K562 (cell line): Measurements from ENCODE around the gene ANKRD12. TPM values are rescaled to one million over a fixed set of nuclear protein-coding genes. Genes with fewer than 3 reads are reported as not detected.
A peak's percentile ranks its signal among the peaks of the same experiment; 100 is the strongest.

Experiments
- ATAC-seq: fragments of 200-7000 bp; cut with Tn5 transposase; 3 replicates; pipeline ENCODE4 v1.9.1; 2020; ENCODE audit warnings: moderate library complexity
- BruUV-seq: library from RNA; stranded (reverse); fragments of 400-500 nt; replicated peaks from 2 replicates; lab custom pipeline; 2021; lab: Mats Ljungman, UMichigan
- CTCF ChIA-PET: fragments of 300-600 bp; formaldehyde crosslinking; extraction: SDS; loops from one replicate; lab custom pipeline; 2021; ENCODE audit warnings: low intra/inter-chr PET ratio; lab: Yijun Ruan, JAX
- POLR2A ChIA-PET: fragments of 300-600, 350-650 bp; sonication (Branson Sonifier 250); formaldehyde crosslinking; extraction: SDS; loops from one replicate; lab custom pipeline; 2021; ENCODE audit warnings: antibody characterized with exemption, inconsistent platforms; lab: Yijun Ruan, JAX
- DNase-seq, 4 experiments: peaks; one replicate each; pipeline versions ENCODE4 v3.0.0 to v3.0.0-alpha.2; 2011 to 2018; ENCODE audit warnings: low spot score in 3 of 4, mixed read lengths in 3 of 4; ENCODE audit errors: extremely low read depth in 1 of 4
- FAIRE-seq: peaks from 2 replicates; lab custom pipeline; 2011; peaks lifted over from hg19 to GRCh38; lab: Jason Lieb, UNC
- H2AFZ ChIP-seq: 2 replicates; pipeline ENCODE4 v1.6.0; 2011; ENCODE audit warnings: low read depth, low read length, control low read depth, inconsistent platforms
- H3K27ac ChIP-seq: fragments of 200-600 bp; 3 replicates; pipeline ENCODE4 v1.8.0; 2011; ENCODE audit warnings: low read depth, mild to moderate bottlenecking, control low read depth, inconsistent platforms, low read length, moderate library complexity, mixed read lengths; ENCODE audit errors: extremely low read depth
- H3K27me3 ChIP-seq, 2 experiments: fragments of 300-600 bp in 1 of 2; 2 replicates in 1 of 2; 3 replicates in 1 of 2; pipeline versions ENCODE4 v1.6.0 to v1.8.0; 2011; ENCODE audit warnings: inconsistent platforms in 2 of 2, low read length in 2 of 2, mild to moderate bottlenecking in 1 of 2, mixed read lengths in 1 of 2, moderate library complexity in 1 of 2; ENCODE audit not compliant: control insufficient read depth in 2 of 2, insufficient read depth in 2 of 2
- H3K36me3 ChIP-seq: fragments of 300-600 bp; 3 replicates; pipeline ENCODE4 v1.8.0; 2011; ENCODE audit warnings: mild to moderate bottlenecking, low read length, inconsistent platforms; ENCODE audit not compliant: control insufficient read depth, insufficient read depth
- H3K4me1 ChIP-seq, 2 experiments: fragments of 200-600 bp in 1 of 2; replicated peaks in 1 of 2; 2 replicates in 1 of 2; 3 replicates in 1 of 2; pipeline versions ENCODE4 v1.5.1 to v1.8.0; 2011; ENCODE audit warnings: inconsistent platforms in 2 of 2, low read length in 2 of 2, mild to moderate bottlenecking in 1 of 2, mixed read lengths in 1 of 2, moderate library complexity in 1 of 2; ENCODE audit not compliant: control insufficient read depth in 2 of 2, insufficient read depth in 2 of 2
- H3K4me2 ChIP-seq: 2 replicates; pipeline ENCODE4 v1.6.1; 2011; ENCODE audit warnings: low read length, control low read depth, inconsistent platforms, mixed read lengths; ENCODE audit not compliant: insufficient read depth
- H3K4me3 ChIP-seq: fragments of 200-600 bp; sonication (generic), shearing (Covaris generic); 2 replicates; pipeline ENCODE4 v1.5.1; 2016; ENCODE audit warnings: control low read depth, inconsistent platforms
- H3K79me2 ChIP-seq: fragments of 200-600 bp; 3 replicates; pipeline ENCODE4 v1.8.0; 2011; ENCODE audit warnings: low read length, inconsistent platforms; ENCODE audit not compliant: control insufficient read depth, insufficient read depth
- H3K9ac ChIP-seq, 2 experiments: 2 replicates each; pipeline versions ENCODE4 v1.6.0 to v1.6.1; 2011; ENCODE audit warnings: low read depth in 2 of 2, low read length in 2 of 2, control low read depth in 1 of 2, inconsistent platforms in 1 of 2, mild to moderate bottlenecking in 1 of 2, mixed read lengths in 1 of 2; ENCODE audit not compliant: insufficient read depth in 1 of 2
- H3K9me1 ChIP-seq: one replicate; pipeline ENCODE4 v1.6.0; 2011; ENCODE audit warnings: inconsistent platforms, mild to moderate bottlenecking, low read length, moderate library complexity; ENCODE audit not compliant: control insufficient read depth, insufficient read depth
- H3K9me3 ChIP-seq: replicated peaks from 2 replicates; pipeline ENCODE4 v1.5.1; 2011; ENCODE audit warnings: low read depth, low read length, inconsistent platforms; ENCODE audit not compliant: control insufficient read depth, insufficient read depth
- H4K20me1 ChIP-seq: replicated peaks from 2 replicates; pipeline ENCODE4 v1.6.1; 2011; ENCODE audit warnings: low read length, inconsistent platforms, mixed read lengths; ENCODE audit not compliant: control insufficient read depth, insufficient read depth
- ADNP ChIP-seq: fragments of 200-800 bp; sonication (Bioruptor generic); IDR thresholded peaks from 2 replicates; pipeline ENCODE4 v1.6.1; 2016; ENCODE audit warnings: missing genetic modification characterization, missing compliant biosample characterization
- CHD1 ChIP-seq: fragments of 200-600 bp; sonication (generic); IDR thresholded peaks from one replicate; pipeline ENCODE4 v1.6.1; 2012; ENCODE audit warnings: mild to moderate bottlenecking, moderate library complexity, low read length, inconsistent platforms
- CXXC5 ChIP-seq: fragments of 250-450 bp; sonication (Bioruptor Pico); IDR thresholded peaks from 2 replicates; pipeline ENCODE4 v1.8.0; 2022; ENCODE audit warnings: inconsistent platforms, mild to moderate bottlenecking, moderate library complexity
- E2F4 ChIP-seq: sonication (generic); formaldehyde crosslinking; IDR thresholded peaks from 2 replicates; pipeline ENCODE4 v1.8.0; 2022; ENCODE audit warnings: mild to moderate bottlenecking, low read depth, missing genetic modification reagents
- HDAC8 ChIP-seq: fragments of 450-650 bp; IDR thresholded peaks from 2 replicates; pipeline ENCODE4 v1.6.1; 2016; ENCODE audit warnings: mild to moderate bottlenecking, missing genetic modification characterization, moderate library complexity, missing compliant biosample characterization
- MCM2 ChIP-seq: fragments of 450-650 bp; IDR thresholded peaks from 2 replicates; pipeline ENCODE4 v1.6.1; 2017; ENCODE audit warnings: low read depth, mild to moderate bottlenecking
- RFX5 ChIP-seq: IDR thresholded peaks from 2 replicates; pipeline ENCODE4 v1.6.1; 2011; ENCODE audit warnings: low read depth, mild to moderate bottlenecking, improper control_type of control experiment, low read length
- SIX5 ChIP-seq, 2 experiments: IDR thresholded peaks; 2 replicates each; pipeline ENCODE4 v1.6.1; 2011; ENCODE audit warnings: low read length in 2 of 2, borderline replicate concordance in 1 of 2, low read depth in 1 of 2, mild to moderate bottlenecking in 1 of 2, moderate library complexity in 1 of 2; ENCODE audit not compliant: insufficient read depth in 1 of 2
- SUPT5H ChIP-seq: fragments of 450-650 bp; IDR thresholded peaks from 2 replicates; pipeline ENCODE4 v1.6.1; 2016
- TCF3 ChIP-seq: sonication (generic); formaldehyde crosslinking; IDR thresholded peaks from 2 replicates; pipeline ENCODE4 v1.4.0; 2020; ENCODE audit warnings: mild to moderate bottlenecking, missing genetic modification reagents
- ZNF197 ChIP-seq: fragments of 200-800 bp; sonication (Bioruptor generic); IDR thresholded peaks from 2 replicates; pipeline ENCODE4 v1.6.1; 2016; ENCODE audit warnings: low read depth, missing genetic modification characterization, missing compliant biosample characterization
- ZNF3 ChIP-seq: fragments of 250-450 bp; sonication (Bioruptor Pico); IDR thresholded peaks from 2 replicates; pipeline ENCODE4 v1.5.0; 2021; ENCODE audit warnings: mild to moderate bottlenecking, moderate library complexity
- ZNF699 ChIP-seq: fragments of 250-450 bp; sonication (Bioruptor Pico); IDR thresholded peaks from 2 replicates; pipeline ENCODE4 v1.8.0; 2021; ENCODE audit warnings: mild to moderate bottlenecking, moderate library complexity; ENCODE audit not compliant: insufficient replicate concordance
- WGBS: fragments of 100-300 bp; shearing (Covaris generic); methylation state at CpG from one replicate; pipeline ENCODE4 v1.1.6; 2016; ENCODE audit warnings: low coverage, mixed read lengths; ENCODE audit not compliant: insufficient coverage; ENCODE audit errors: missing lambda C conversion rate; 5-methylcytosine and 5-hydroxymethylcytosine counted together
- in situ Hi-C: fragments of 300-500 bp; cut with MboI; formaldehyde crosslinking; loops from 4 replicates; pipeline ENCODE4 v1.15.0; 2018; ENCODE audit warnings: inconsistent platforms, mixed read lengths
- intact Hi-C: fragments of 100-400 bp; cut with micrococcal nuclease; formaldehyde crosslinking; loops from 2 replicates; pipeline ENCODE4 v1.14.2; 2022
- polyA plus RNA-seq, 8 experiments: library from polyadenylated mRNA; depleted of rRNA in 4 of 8; stranded (reverse) in 5 of 8; unstranded in 3 of 8; fragments of >200 nt; fragmentation: Nextera tagmentation in 2 of 8; fragmentation: Illumina TruSeq in 1 of 8; extraction: Ambion mirVana in 2 of 8; extraction: Trizol in 1 of 8; gene quantifications; 2 replicates each; pipeline versions ENCODE4 v1.2.1 to v1.2.3, GENCODE V29; 2011 to 2014; ENCODE audit warnings: inconsistent platforms in 1 of 8, missing spikeins in 1 of 8
- total RNA-seq, 7 experiments: library from RNA; depleted of rRNA in 6 of 7; stranded (reverse); fragments of >200 nt in 6 of 7; fragmentation: Illumina TruSeq in 2 of 7; extraction: Trizol in 2 of 7; gene quantifications; 2 replicates each; pipeline versions ENCODE4 v1.2.1 to v1.2.3, GENCODE V29; 2011 to 2021; ENCODE audit warnings: low replicate concordance in 1 of 7

Gene ANKRD12
- total and polyA plus RNA-seq, 9 of the 15 experiments (the other 6 are each of a cell fraction or from before 2014, with no cell fraction given): 6.6 to 28.2 (median 16.0) TPM

GRCh38 chr18:9260388-9261380 lies 124.1 kb downstream of the ANKRD12 start (continued):
- peak; percentile 45; the same call in 1 of the 2 replicates for TF ChIP-seq SUPT5H
- no peak for TF ChIP-seq HDAC8 (tag)

- BruUV-seq: no TSS peak
- FAIRE-seq: no peak
Measured at GRCh38 chr18:9263264-9263663, 126.7 kb downstream of the ANKRD12 start.

More at GRCh38 chr18:9263264-9263663, 126.7 kb downstream of the ANKRD12 start:
- Histone ChIP-seq H2AFZ (no peak overlapping the region), H3K27ac (no peak overlapping the region), H3K27me3 (no peaks in the 10 kb centered on the region), H3K79me2 (no peaks in the 10 kb centered on the region), H4K20me1 (no peaks in the 10 kb centered on the region), H3K4me3 (no peak overlapping the region), H3K36me3 (peaks cover 20% of the 10 kb centered on the region), H3K4me2 (no peak overlapping the region), H3K4me1 (no peaks in the 10 kb centered on the region), H3K9ac (no peak overlapping the region), H3K9me3 (peaks cover 13% of the 10 kb centered on the region), H3K9me1 (no peaks in the 10 kb centered on the region)
- no peak for ATAC-seq
- no peak for DNase-seq
- TF ChIP-seq SIX5 (IDR thresholded peaks at IDR 0.05; ENCODE audit: borderline replicate concordance in 1 of 2, insufficient read depth in 1 of 2, low read depth in 1 of 2, low read length in 2 of 2): no peak
- TF ChIP-seq RFX5: no peak
- TF ChIP-seq CXXC5 (CRISPR knock-in tag): no peak
- no peak for TF ChIP-seq E2F4 (CRISPR knock-in tag)
- TF ChIP-seq TCF3 (CRISPR knock-in tag): no peak
- no peak for TF ChIP-seq ZNF3 (CRISPR knock-in tag)
- no peak for TF ChIP-seq MCM2
- TF ChIP-seq CHD1: no peak
- TF ChIP-seq ZNF699 (CRISPR knock-in tag): no peak
- TF ChIP-seq ZNF197 (CRISPR knock-in tag): no peak
- TF ChIP-seq ADNP: no peak
- ChIA-PET CTCF (no interaction called here), POLR2A (no interaction called here)
- intact Hi-C loops: no loop called here
- WGBS: 96% methylated on average over 1 of the region's 1 CpG
- in situ Hi-C loops: no loop called here
